ENCODE results near the gene USB1. TPM values are rescaled to one million over a fixed set of nuclear protein-coding genes. Genes with fewer than 3 reads are reported as not detected.

Gene USB1
- total and polyA plus RNA-seq, 4 donors, result 14.7 to 72.7 (median 38.7) TPM

DNA sequence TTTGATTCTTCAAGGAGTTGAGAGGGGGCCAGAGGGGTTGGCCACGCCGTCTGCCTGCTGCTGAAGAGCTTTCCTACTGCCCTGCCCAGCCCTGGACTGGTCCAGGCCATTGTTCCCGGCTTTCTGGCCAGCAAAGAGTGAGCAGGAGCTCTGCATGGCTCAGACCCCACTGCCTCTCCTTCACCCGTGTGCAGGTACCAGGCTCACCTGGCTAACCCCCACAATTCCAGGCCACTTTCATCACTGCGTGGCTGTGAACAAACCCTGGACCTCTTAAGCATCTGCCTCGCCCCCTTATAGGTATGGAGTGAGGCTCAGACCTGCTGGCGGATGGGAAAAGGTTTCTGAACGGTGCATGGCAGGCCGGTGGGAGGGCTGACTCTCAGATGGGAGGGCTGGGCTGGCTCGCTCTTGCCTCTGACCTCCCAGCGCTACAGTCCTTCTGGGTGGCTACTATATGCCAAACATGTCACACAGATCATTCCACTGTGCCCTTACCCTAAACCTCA is 9.6 kb upstream of the USB1 start:
- TF ChIP-seq, protein P1, sequence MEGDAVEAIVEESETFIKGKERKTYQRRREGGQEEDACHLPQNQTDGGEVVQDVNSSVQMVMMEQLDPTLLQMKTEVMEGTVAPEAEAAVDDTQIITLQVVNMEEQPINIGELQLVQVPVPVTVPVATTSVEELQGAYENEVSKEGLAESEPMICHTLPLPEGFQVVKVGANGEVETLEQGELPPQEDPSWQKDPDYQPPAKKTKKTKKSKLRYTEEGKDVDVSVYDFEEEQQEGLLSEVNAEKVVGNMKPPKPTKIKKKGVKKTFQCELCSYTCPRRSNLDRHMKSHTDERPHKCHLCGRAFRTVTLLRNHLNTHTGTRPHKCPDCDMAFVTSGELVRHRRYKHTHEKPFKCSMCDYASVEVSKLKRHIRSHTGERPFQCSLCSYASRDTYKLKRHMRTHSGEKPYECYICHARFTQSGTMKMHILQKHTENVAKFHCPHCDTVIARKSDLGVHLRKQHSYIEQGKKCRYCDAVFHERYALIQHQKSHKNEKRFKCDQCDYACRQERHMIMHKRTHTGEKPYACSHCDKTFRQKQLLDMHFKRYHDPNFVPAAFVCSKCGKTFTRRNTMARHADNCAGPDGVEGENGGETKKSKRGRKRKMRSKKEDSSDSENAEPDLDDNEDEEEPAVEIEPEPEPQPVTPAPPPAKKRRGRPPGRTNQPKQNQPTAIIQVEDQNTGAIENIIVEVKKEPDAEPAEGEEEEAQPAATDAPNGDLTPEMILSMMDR (IDR thresholded peaks at IDR 0.05; ENCODE audit: control extremely low read depth, extremely low read depth), result no peak
- 85 to 88% methylated on average over 11 of the region's 11 CpGs for WGBS, 2 donors
- peaks cover 0 to 21% (median 7%) of the 10 kb centered on the region in 4 donors for H3K36me3 ChIP-seq (ENCODE audit: control insufficient read depth in 4 of 4, insufficient read depth in 4 of 4, low read length in 4 of 4)
- H3K27ac ChIP-seq (ENCODE audit: low read depth in 1 of 2, low read length in 1 of 2), result peak overlapping the region in 1 of 2 donors; percentile 14
- no peak overlapping the region for H3K4me3 ChIP-seq
- no peaks in the 10 kb centered on the region for H3K9me3 ChIP-seq (ENCODE audit: control insufficient read depth in 4 of 4, insufficient read depth in 3 of 4, low read length in 3 of 4)
- ATAC-seq (ENCODE audit: insufficient read depth, low FRiP score) (no peak), DNase-seq (peak in 1 of 3 donors; percentile 4)
- H3K4me1 ChIP-seq (ENCODE audit: control insufficient read depth in 5 of 5, insufficient read depth in 5 of 5, low read length in 5 of 5), result peaks cover 0 to 20% (median 0%) of the 10 kb centered on the region in 5 donors
- no peaks in the 10 kb centered on the region for H3K27me3 ChIP-seq (ENCODE audit: control insufficient read depth in 3 of 3, insufficient read depth in 3 of 3, low read length in 2 of 3)
- no peak overlapping the region for H3K9ac ChIP-seq (ENCODE audit: insufficient read depth in 1 of 2, low read length in 2 of 2)

DNA sequence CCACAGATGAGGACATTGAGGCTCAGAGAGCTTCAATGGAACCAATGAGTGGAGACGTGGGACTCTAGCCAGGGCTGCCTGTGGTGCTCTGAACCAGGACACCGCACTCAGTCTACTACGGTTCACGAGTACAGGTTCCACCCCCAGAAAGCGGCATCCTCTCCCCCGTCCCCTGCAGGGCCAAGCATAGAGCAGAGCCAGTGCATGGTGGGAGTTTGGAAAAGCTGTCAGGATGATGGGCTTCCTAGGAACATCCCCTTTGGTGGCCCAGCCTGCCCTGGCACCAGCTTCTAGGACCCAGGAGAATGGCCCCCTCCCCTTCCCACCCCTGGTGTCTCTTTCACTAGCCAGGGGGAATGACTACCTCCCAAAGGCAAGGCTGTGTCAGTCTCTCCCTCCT is 9.1 kb upstream of the USB1 start:
- peak overlapping the region in 1 of 2 donors; percentile 14 for H3K27ac ChIP-seq (ENCODE audit: low read depth in 1 of 2, low read length in 1 of 2)
- WGBS, 2 donors, result 95 to 96% methylated on average over 6 of the region's 6 CpGs
- H3K36me3 ChIP-seq (ENCODE audit: control insufficient read depth in 4 of 4, insufficient read depth in 4 of 4, low read length in 4 of 4), result peaks cover 2 to 25% (median 11%) of the 10 kb centered on the region in 4 donors
- no peaks in the 10 kb centered on the region for H3K9me3 ChIP-seq (ENCODE audit: control insufficient read depth in 4 of 4, insufficient read depth in 3 of 4, low read length in 3 of 4)
- ATAC-seq (ENCODE audit: insufficient read depth, low FRiP score) (no peak), DNase-seq (no peak)
- no peak overlapping the region for H3K9ac ChIP-seq (ENCODE audit: insufficient read depth in 1 of 2, low read length in 2 of 2)
- H3K4me1 ChIP-seq (ENCODE audit: control insufficient read depth in 5 of 5, insufficient read depth in 5 of 5, low read length in 5 of 5), result peaks cover 0 to 20% (median 0%) of the 10 kb centered on the region in 5 donors
- H3K27me3 ChIP-seq (ENCODE audit: control insufficient read depth in 3 of 3, insufficient read depth in 3 of 3, low read length in 2 of 3), result no peaks in the 10 kb centered on the region
- TF ChIP-seq, protein P1 (IDR thresholded peaks at IDR 0.05; ENCODE audit: control extremely low read depth, extremely low read depth), result no peak
- no peak overlapping the region for H3K4me3 ChIP-seq

DNA sequence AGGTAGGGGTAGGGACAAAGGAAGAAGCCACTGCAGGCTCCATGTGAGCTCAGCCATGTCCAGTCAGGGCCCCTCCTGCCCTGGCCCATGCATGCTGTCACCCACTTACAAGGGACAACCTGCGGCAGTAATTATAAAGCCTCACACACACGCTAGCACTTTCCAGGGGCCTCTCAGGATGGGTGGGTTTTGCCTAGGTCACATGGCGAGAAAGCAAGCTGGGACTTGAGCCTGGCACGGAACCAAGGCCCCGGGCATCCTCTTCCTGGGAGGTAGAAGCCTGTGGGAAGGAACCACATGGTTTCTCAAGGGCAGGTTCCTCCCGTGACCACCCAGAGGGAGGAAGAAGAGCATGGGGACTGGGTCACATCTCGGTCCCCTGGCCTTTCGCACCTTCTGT is 7.8 kb upstream of the USB1 start:
- ATAC-seq (ENCODE audit: insufficient read depth, low FRiP score) (no peak), DNase-seq (peak; percentile 13 to 46 (median 37))
- no peak overlapping the region for H3K4me3 ChIP-seq
- WGBS, 2 donors, result 43 to 60% methylated on average over 8 of the region's 8 CpGs
- peak overlapping the region in 1 of 2 donors; percentile 88 for H3K27ac ChIP-seq (ENCODE audit: low read depth in 1 of 2, low read length in 1 of 2)
- peaks cover 2 to 33% (median 18%) of the 10 kb centered on the region in 4 donors for H3K36me3 ChIP-seq (ENCODE audit: control insufficient read depth in 4 of 4, insufficient read depth in 4 of 4, low read length in 4 of 4)
- H3K27me3 ChIP-seq (ENCODE audit: control insufficient read depth in 3 of 3, insufficient read depth in 3 of 3, low read length in 2 of 3), result no peaks in the 10 kb centered on the region
- no peaks in the 10 kb centered on the region for H3K9me3 ChIP-seq (ENCODE audit: control insufficient read depth in 4 of 4, insufficient read depth in 3 of 4, low read length in 3 of 4)
- peaks cover 0 to 29% (median 0%) of the 10 kb centered on the region in 5 donors for H3K4me1 ChIP-seq (ENCODE audit: control insufficient read depth in 5 of 5, insufficient read depth in 5 of 5, low read length in 5 of 5)
- H3K9ac ChIP-seq (ENCODE audit: insufficient read depth in 1 of 2, low read length in 2 of 2), result no peak overlapping the region
- TF ChIP-seq, protein P1 (IDR thresholded peaks at IDR 0.05; ENCODE audit: control extremely low read depth, extremely low read depth), result no peak

DNA sequence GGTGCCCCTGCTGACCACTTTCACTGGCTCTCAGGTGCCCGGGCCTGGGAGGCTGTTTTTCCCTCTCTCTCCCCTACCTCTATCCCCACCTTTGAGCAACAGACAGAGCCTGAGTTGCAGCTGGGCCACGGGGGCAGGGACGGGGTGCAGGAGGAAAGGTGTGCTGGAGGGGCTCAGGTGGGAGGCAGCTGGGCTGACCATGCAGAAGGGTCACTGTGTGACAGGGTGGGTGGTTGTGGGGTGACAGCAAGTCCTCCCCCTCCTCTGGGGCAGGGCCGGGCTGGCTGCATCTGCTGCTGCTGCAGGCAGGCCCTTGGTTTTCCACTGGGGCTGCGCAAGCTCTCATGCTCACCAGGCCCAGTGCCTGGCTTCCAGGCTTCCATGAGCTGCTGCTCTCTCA is 7.3 kb upstream of the USB1 start:
- no peak overlapping the region for H3K4me3 ChIP-seq
- DNase-seq, result no peak
- no peak overlapping the region for H3K9ac ChIP-seq (ENCODE audit: insufficient read depth in 1 of 2, low read length in 2 of 2)
- peaks cover 0 to 33% (median 1%) of the 10 kb centered on the region in 5 donors for H3K4me1 ChIP-seq (ENCODE audit: control insufficient read depth in 5 of 5, insufficient read depth in 5 of 5, low read length in 5 of 5)
- WGBS, 2 donors, result 85 to 93% methylated on average over 5 of the region's 5 CpGs
- TF ChIP-seq, protein P1 (IDR thresholded peaks at IDR 0.05; ENCODE audit: control extremely low read depth, extremely low read depth), result no peak
- ATAC-seq (ENCODE audit: insufficient read depth, low FRiP score), result no peak
- H3K9me3 ChIP-seq (ENCODE audit: control insufficient read depth in 4 of 4, insufficient read depth in 3 of 4, low read length in 3 of 4), result no peaks in the 10 kb centered on the region
- H3K27me3 ChIP-seq (ENCODE audit: control insufficient read depth in 3 of 3, insufficient read depth in 3 of 3, low read length in 2 of 3), result no peaks in the 10 kb centered on the region
- H3K36me3 ChIP-seq (ENCODE audit: control insufficient read depth in 4 of 4, insufficient read depth in 4 of 4, low read length in 4 of 4), result peaks cover 2 to 33% (median 18%) of the 10 kb centered on the region in 4 donors
- peak overlapping the region in 1 of 2 donors; percentile 88 for H3K27ac ChIP-seq (ENCODE audit: low read depth in 1 of 2, low read length in 1 of 2)
